Measurements from ENCODE around the gene TBX20. TPM values are rescaled to one million over a fixed set of nuclear protein-coding genes. Genes with fewer than 3 reads are reported as not detected.
"Not testable (repeated sequence)": the region's sequence is repeated elsewhere in the genome, so short reads cannot be mapped to it uniquely, and the experiment has no call there.

TBX20 gene
- polyA plus RNA-seq, 3 donors, result not detected

- H3K9me3 Mint-ChIP-seq; H3K4me1 ChIP-seq (ENCODE audit: control insufficient read depth in 1 of 2, insufficient read depth in 2 of 2, low read length in 2 of 2); H3K27ac ChIP-seq (ENCODE audit: low read depth in 1 of 2, low read length in 2 of 2); H3K9me3 ChIP-seq (replicated peaks in 1 of 2; ENCODE audit: control insufficient read depth in 1 of 2, insufficient read depth in 1 of 2, low read length in 2 of 2); DNase-seq; H3K4me3 Mint-ChIP-seq; H3K27me3 Mint-ChIP-seq (ENCODE audit: low read depth in 3 of 3); H3K4me2 ChIP-seq (replicated peaks; ENCODE audit: extremely low read depth, low read length, poor library complexity, severe bottlenecking); H3K4me3 ChIP-seq (replicated peaks in 1 of 3; ENCODE audit: low read depth in 2 of 3, low read length in 3 of 3); H3K36me3 Mint-ChIP-seq; H3K36me3 ChIP-seq (replicated peaks in 1 of 2; ENCODE audit: control insufficient read depth in 1 of 2, insufficient read depth in 2 of 2, low read length in 2 of 2); H3K79me2 ChIP-seq (ENCODE audit: insufficient read depth, low read length); H3K27ac Mint-ChIP-seq; H3K27me3 ChIP-seq (ENCODE audit: control insufficient read depth in 2 of 2, insufficient read depth in 2 of 2, low read length in 2 of 2); H3K4me1 Mint-ChIP-seq; H2AFZ ChIP-seq (ENCODE audit: insufficient read depth, low read depth, low read length, poor library complexity, severe bottlenecking); H3K9ac ChIP-seq (ENCODE audit: insufficient read depth, low read length, poor library complexity, severe bottlenecking); H4K20me1 ChIP-seq (ENCODE audit: insufficient read depth, low read length); intact Hi-C loops (cut with micrococcal nuclease): not testable (repeated sequence)
- WGBS (ENCODE audit: insufficient coverage), result no CpG with 5 or more reads among the region's 5 CpGs
Observed at GRCh38 chr7:35227438-35227837, 26.5 kb downstream of the TBX20 start.

- H2AFZ ChIP-seq (ENCODE audit: insufficient read depth, low read depth, low read length, poor library complexity, severe bottlenecking); H3K4me1 Mint-ChIP-seq; H3K4me1 ChIP-seq (ENCODE audit: control insufficient read depth in 1 of 2, insufficient read depth in 2 of 2, low read length in 2 of 2); H3K4me2 ChIP-seq (replicated peaks; ENCODE audit: extremely low read depth, low read length, poor library complexity, severe bottlenecking); H3K9ac ChIP-seq (ENCODE audit: insufficient read depth, low read length, poor library complexity, severe bottlenecking); H3K4me3 ChIP-seq (replicated peaks in 1 of 3; ENCODE audit: low read depth in 2 of 3, low read length in 3 of 3); intact Hi-C loops (cut with micrococcal nuclease); H4K20me1 ChIP-seq (ENCODE audit: insufficient read depth, low read length); H3K9me3 ChIP-seq (replicated peaks in 1 of 2; ENCODE audit: control insufficient read depth in 1 of 2, insufficient read depth in 1 of 2, low read length in 2 of 2); H3K79me2 ChIP-seq (ENCODE audit: insufficient read depth, low read length); H3K36me3 Mint-ChIP-seq; H3K27me3 ChIP-seq (ENCODE audit: control insufficient read depth in 2 of 2, insufficient read depth in 2 of 2, low read length in 2 of 2); H3K27me3 Mint-ChIP-seq (ENCODE audit: low read depth in 3 of 3); DNase-seq; H3K27ac ChIP-seq (ENCODE audit: low read depth in 1 of 2, low read length in 2 of 2); H3K36me3 ChIP-seq (replicated peaks in 1 of 2; ENCODE audit: control insufficient read depth in 1 of 2, insufficient read depth in 2 of 2, low read length in 2 of 2); H3K9me3 Mint-ChIP-seq; H3K27ac Mint-ChIP-seq; H3K4me3 Mint-ChIP-seq: not testable (repeated sequence)
- 63% methylated on average over 1 of the region's 1 CpG for WGBS (ENCODE audit: insufficient coverage)
Observed at GRCh38 chr7:35222445-35222844, 31.5 kb downstream of the TBX20 start.

- DNase-seq; H3K36me3 Mint-ChIP-seq; intact Hi-C loops (cut with micrococcal nuclease); H3K27ac ChIP-seq (ENCODE audit: low read depth in 1 of 2, low read length in 2 of 2); H3K79me2 ChIP-seq (ENCODE audit: insufficient read depth, low read length); H3K9ac ChIP-seq (ENCODE audit: insufficient read depth, low read length, poor library complexity, severe bottlenecking); H3K4me2 ChIP-seq (replicated peaks; ENCODE audit: extremely low read depth, low read length, poor library complexity, severe bottlenecking); H3K4me3 ChIP-seq (replicated peaks in 1 of 3; ENCODE audit: low read depth in 2 of 3, low read length in 3 of 3); H3K9me3 Mint-ChIP-seq; H3K27me3 ChIP-seq (ENCODE audit: control insufficient read depth in 2 of 2, insufficient read depth in 2 of 2, low read length in 2 of 2); H3K27me3 Mint-ChIP-seq (ENCODE audit: low read depth in 3 of 3); H3K4me1 ChIP-seq (ENCODE audit: control insufficient read depth in 1 of 2, insufficient read depth in 2 of 2, low read length in 2 of 2); H4K20me1 ChIP-seq (ENCODE audit: insufficient read depth, low read length); H3K9me3 ChIP-seq (replicated peaks in 1 of 2; ENCODE audit: control insufficient read depth in 1 of 2, insufficient read depth in 1 of 2, low read length in 2 of 2); H3K4me3 Mint-ChIP-seq; H3K4me1 Mint-ChIP-seq; H2AFZ ChIP-seq (ENCODE audit: insufficient read depth, low read depth, low read length, poor library complexity, severe bottlenecking); H3K36me3 ChIP-seq (replicated peaks in 1 of 2; ENCODE audit: control insufficient read depth in 1 of 2, insufficient read depth in 2 of 2, low read length in 2 of 2); H3K27ac Mint-ChIP-seq: not testable (repeated sequence)
- 88% methylated on average over 1 of the region's 2 CpGs for WGBS (ENCODE audit: insufficient coverage)
Observed at GRCh38 chr7:35220176-35220575, 33.7 kb downstream of the TBX20 start.

GRCh38 chr7:35216033-35216432, 37.9 kb downstream of the TBX20 start:
- H3K9ac ChIP-seq (ENCODE audit: insufficient read depth, low read length, poor library complexity, severe bottlenecking); H3K9me3 Mint-ChIP-seq; H3K27me3 Mint-ChIP-seq (ENCODE audit: low read depth in 3 of 3); H3K27ac ChIP-seq (ENCODE audit: low read depth in 1 of 2, low read length in 2 of 2); H3K79me2 ChIP-seq (ENCODE audit: insufficient read depth, low read length); H3K9me3 ChIP-seq (replicated peaks in 1 of 2; ENCODE audit: control insufficient read depth in 1 of 2, insufficient read depth in 1 of 2, low read length in 2 of 2); H2AFZ ChIP-seq (ENCODE audit: insufficient read depth, low read depth, low read length, poor library complexity, severe bottlenecking); H3K4me1 Mint-ChIP-seq; H3K27me3 ChIP-seq (ENCODE audit: control insufficient read depth in 2 of 2, insufficient read depth in 2 of 2, low read length in 2 of 2); H3K27ac Mint-ChIP-seq; H3K36me3 Mint-ChIP-seq; H3K36me3 ChIP-seq (replicated peaks in 1 of 2; ENCODE audit: control insufficient read depth in 1 of 2, insufficient read depth in 2 of 2, low read length in 2 of 2); H3K4me1 ChIP-seq (ENCODE audit: control insufficient read depth in 1 of 2, insufficient read depth in 2 of 2, low read length in 2 of 2); DNase-seq; H3K4me3 ChIP-seq (replicated peaks in 1 of 3; ENCODE audit: low read depth in 2 of 3, low read length in 3 of 3); H3K4me3 Mint-ChIP-seq; H4K20me1 ChIP-seq (ENCODE audit: insufficient read depth, low read length); H3K4me2 ChIP-seq (replicated peaks; ENCODE audit: extremely low read depth, low read length, poor library complexity, severe bottlenecking); intact Hi-C loops (cut with micrococcal nuclease): not testable (repeated sequence)
- no CpG with 5 or more reads among the region's 3 CpGs for whole genome bisulfite sequencing (ENCODE audit: insufficient coverage)

All from CD14-positive monocyte (primary cell).